Measurements from ENCODE around the gene ACTR1B. TPM values are rescaled to one million over a fixed set of nuclear protein-coding genes. Genes with fewer than 3 reads are reported as not detected.
"Not testable (repeated sequence)": the region's sequence is repeated elsewhere in the genome, so short reads cannot be mapped to it uniquely, and the experiment has no call there.

Gene ACTR1B
- total RNA-seq, 1 donor: 53.7 TPM

GRCh38 chr2:97656905-97657587 is 6.8 kb downstream of the ACTR1B start:
- peaks cover 16% of the 10 kb centered on the region for H3K4me1 ChIP-seq (ENCODE audit: insufficient read depth, low read length)
- no peak overlapping the region for H3K4me3 ChIP-seq (ENCODE audit: low read length)
- no peaks in the 10 kb centered on the region for H3K27me3 ChIP-seq (ENCODE audit: insufficient read depth, low read length)
- H3K9me3 ChIP-seq (ENCODE audit: low read depth, low read length): no peaks in the 10 kb centered on the region

DNA sequence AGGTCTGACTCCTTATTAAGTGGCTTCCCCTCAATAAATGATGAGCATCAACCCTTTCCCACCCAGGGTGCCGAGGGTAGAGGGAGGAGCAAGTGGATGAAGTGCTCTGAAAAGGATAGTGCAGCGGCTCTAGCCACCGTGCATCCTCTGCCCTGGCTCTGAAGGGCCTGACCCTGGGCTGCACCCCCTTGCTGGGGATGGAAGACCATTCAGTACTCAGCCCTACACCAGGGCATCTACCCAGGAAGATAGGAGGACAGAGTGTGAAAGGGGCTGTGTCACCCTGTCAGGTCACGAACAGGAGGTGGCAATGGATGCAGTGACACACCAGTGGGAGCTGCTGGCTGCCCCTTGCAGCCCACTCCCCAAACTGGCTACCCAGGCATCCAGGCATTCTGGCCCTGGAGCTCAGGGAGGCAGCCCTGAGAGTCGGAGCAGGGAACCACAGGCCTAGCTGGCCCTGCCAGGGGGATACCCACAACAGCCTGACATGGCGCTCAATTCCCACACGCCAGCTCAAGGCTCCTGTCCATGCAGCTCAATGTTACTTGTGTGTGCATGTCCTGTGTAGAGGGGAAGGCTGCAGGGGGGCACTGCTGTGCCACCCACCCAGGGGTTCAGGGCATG is 7.6 kb downstream of the ACTR1B start:
- no peaks in the 10 kb centered on the region for H3K27me3 ChIP-seq (ENCODE audit: insufficient read depth, low read length)
- H3K4me3 ChIP-seq (ENCODE audit: low read length): no peak overlapping the region
- H3K4me1 ChIP-seq (ENCODE audit: insufficient read depth, low read length): peaks cover 8% of the 10 kb centered on the region
- H3K9me3 ChIP-seq (ENCODE audit: low read depth, low read length): no peaks in the 10 kb centered on the region

GRCh38 chr2:97654791-97655190 is 9.1 kb downstream of the ACTR1B start:
- H3K4me3 ChIP-seq (ENCODE audit: low read length): no peak overlapping the region
- H3K4me1 ChIP-seq (ENCODE audit: insufficient read depth, low read length): no peaks in the 10 kb centered on the region
- no peaks in the 10 kb centered on the region for H3K27me3 ChIP-seq (ENCODE audit: insufficient read depth, low read length)

DNA sequence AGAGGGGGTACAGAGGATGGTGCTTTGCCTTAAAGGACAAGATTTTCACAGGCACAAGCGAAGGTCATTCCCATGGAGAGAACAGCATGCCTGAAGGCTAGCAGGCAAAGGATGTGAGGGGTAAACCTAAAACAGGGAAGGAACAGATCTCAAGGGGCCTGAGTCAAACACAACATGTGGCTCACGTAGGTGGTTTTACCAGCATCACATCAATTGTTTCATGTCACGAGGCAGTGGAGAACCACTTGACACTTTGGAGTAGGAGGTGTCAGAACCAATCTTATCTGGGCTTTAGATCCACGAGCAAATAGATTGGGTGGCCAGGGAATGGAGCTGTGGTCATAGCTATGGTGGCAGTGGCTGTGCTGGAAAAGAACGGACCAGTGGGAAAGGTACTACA is 9.5 kb downstream of the ACTR1B start:
- Histone ChIP-seq H3K4me1 (ENCODE audit: insufficient read depth, low read length) (no peaks in the 10 kb centered on the region), H3K27me3 (ENCODE audit: insufficient read depth, low read length) (no peaks in the 10 kb centered on the region), H3K9me3 (ENCODE audit: low read depth, low read length) (no peaks in the 10 kb centered on the region), H3K4me3 (ENCODE audit: low read length) (no peak overlapping the region)

More at GRCh38 chr2:97654791-97655190, 9.1 kb downstream of the ACTR1B start:
- H3K9me3 ChIP-seq (ENCODE audit: low read depth, low read length): no peaks in the 10 kb centered on the region

DNA sequence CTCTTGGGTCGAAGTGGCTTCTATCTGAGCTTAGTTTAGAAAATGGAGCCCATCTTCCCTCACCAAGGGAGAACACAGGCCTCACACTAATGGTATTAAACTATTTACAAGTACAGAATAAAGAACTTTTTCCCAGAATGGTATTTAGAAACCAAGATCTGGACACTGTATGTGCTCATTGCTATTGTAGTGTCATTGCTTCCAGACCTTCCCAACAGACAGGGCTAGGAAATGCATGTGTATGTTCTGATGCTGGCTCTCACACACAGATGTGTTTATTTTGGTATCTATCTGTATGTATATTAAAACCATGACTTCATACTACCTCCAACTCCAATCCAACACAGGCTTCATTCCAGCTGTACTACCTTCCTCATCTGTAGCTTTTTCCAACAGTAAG is 10.0 kb downstream of the ACTR1B start:
- H3K27me3 ChIP-seq (ENCODE audit: insufficient read depth, low read length): no peaks in the 10 kb centered on the region
- no peak overlapping the region for H3K4me3 ChIP-seq (ENCODE audit: low read length)
- no peaks in the 10 kb centered on the region for H3K9me3 ChIP-seq (ENCODE audit: low read depth, low read length)
- H3K4me1 ChIP-seq (ENCODE audit: insufficient read depth, low read length): no peaks in the 10 kb centered on the region

DNA sequence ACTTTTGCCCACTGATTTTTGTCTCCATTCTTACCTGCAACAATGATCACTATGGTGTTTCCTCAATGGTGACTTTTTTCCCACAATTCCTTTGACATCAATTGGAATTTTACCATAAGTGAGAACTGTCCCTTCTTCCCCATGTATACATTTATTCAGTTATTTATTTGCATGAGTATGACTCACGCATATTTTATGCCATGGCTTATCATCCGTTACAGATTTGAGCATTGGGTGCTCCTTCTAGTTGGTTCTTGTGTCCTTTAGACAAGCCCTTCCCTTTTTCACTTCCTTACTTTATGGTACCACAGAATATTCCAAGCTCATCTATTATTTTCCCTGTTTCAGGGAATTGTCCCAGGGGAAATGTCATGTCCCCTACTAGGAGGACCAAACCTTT is 10.4 kb downstream of the ACTR1B start:
- H3K9me3 ChIP-seq (ENCODE audit: low read depth, low read length): no peaks in the 10 kb centered on the region
- no peak overlapping the region for H3K4me3 ChIP-seq (ENCODE audit: low read length)
- H3K27me3 ChIP-seq (ENCODE audit: insufficient read depth, low read length): no peaks in the 10 kb centered on the region
- H3K4me1 ChIP-seq (ENCODE audit: insufficient read depth, low read length): no peaks in the 10 kb centered on the region

GRCh38 chr2:97651114-97651513 is 12.7 kb downstream of the ACTR1B start:
- no peaks in the 10 kb centered on the region for H3K9me3 ChIP-seq (ENCODE audit: low read depth, low read length)
- no peaks in the 10 kb centered on the region for H3K27me3 ChIP-seq (ENCODE audit: insufficient read depth, low read length)
- peaks cover 11% of the 10 kb centered on the region for H3K4me1 ChIP-seq (ENCODE audit: insufficient read depth, low read length)
- no peak overlapping the region for H3K4me3 ChIP-seq (ENCODE audit: low read length)

- peaks cover 20% of the 10 kb centered on the region for H3K4me1 ChIP-seq (ENCODE audit: insufficient read depth, low read length)
- H3K4me3 ChIP-seq (ENCODE audit: low read length): peak overlapping the region; percentile 98
- no peaks in the 10 kb centered on the region for H3K9me3 ChIP-seq (ENCODE audit: low read depth, low read length)
- H3K27me3 ChIP-seq (ENCODE audit: insufficient read depth, low read length): no peaks in the 10 kb centered on the region
These were observed 16.9 kb downstream of the ACTR1B start for GRCh38 chr2:97646977-97647376.

- H3K9me3 ChIP-seq (ENCODE audit: low read depth, low read length): no peaks in the 10 kb centered on the region
- H3K4me3 ChIP-seq (ENCODE audit: low read length): peak within 1 kb of the TSS; percentile 98
- H3K4me1 ChIP-seq (ENCODE audit: insufficient read depth, low read length): peaks cover 20% of the 10 kb centered on the region
- H3K27me3 ChIP-seq (ENCODE audit: insufficient read depth, low read length): no peaks in the 10 kb centered on the region
These were observed 17.9 kb downstream of the ACTR1B start, which contains the start of gene COX5B for GRCh38 chr2:97645695-97646629. Gene COX5B (plus strand): TSS chr2:97646062. CDS start chr2:97646087, 25 bp downstream.

DNA sequence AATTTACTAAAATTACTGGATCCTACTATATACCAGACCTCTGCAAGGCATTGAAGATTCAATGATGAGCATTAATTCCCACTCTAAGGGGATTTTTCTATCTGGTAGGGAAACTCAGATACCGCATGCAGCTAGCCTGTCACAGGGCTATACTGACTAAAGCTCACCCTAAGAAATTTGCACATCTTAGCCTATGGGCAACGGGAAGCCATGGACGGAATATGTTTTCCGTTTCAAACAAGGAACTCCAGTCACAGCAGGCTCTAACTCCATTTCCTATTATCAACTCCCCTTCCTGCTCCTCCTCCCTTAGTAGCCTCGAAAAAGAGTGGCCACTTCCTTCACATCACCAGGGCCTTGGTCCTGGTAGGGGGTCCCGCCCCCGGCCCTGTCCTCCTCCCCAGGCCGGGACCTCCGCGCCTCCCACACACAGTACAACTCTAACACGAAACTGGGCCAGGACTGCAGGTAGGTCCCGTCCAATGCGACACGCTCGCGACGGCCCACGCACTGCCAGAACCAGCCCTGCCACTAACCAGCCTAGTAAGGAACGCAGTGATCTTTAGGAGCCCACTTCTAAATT is 18.6 kb downstream of the ACTR1B start:
- peaks cover 20% of the 10 kb centered on the region for H3K4me1 ChIP-seq (ENCODE audit: insufficient read depth, low read length)
- H3K9me3 ChIP-seq (ENCODE audit: low read depth, low read length): no peaks in the 10 kb centered on the region
- peaks cover under 1% of the 10 kb centered on the region for H3K27me3 ChIP-seq (ENCODE audit: insufficient read depth, low read length)
- peak overlapping the region; percentile 98 for H3K4me3 ChIP-seq (ENCODE audit: low read length)

DNA sequence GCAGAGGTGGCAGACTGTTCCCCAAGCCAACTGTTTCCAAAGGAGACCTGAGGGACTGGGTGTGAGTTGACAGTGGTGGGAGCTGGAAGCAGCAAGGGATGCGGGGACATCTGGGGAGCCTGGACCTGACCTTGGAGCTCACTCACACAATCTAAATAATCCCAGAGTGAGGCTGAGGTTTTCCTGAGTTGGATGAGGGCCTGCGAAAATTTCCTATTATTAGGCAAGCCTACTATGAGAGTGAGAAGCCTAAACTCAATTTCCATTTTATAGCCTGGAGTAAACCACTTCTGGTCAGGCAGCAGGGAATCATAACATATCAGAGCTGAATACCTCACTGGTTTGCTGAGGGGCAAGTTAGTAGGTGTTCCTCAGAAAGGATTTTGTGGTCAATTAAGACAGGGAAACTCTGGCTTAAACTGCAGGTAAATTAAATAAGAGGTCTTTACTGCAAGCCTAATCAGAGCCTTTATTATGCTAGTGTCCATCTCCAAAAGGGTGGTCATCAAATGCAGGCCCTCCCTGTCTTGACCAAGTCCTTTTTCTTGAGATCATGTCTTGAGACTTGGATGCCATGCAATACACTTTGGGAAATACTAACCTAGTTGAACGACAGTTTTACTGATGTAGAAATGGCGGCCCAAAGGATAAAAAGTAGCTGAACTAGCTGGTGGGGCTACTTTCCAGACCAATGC is 19.7 kb downstream of the ACTR1B start:
- H3K27me3 ChIP-seq (ENCODE audit: insufficient read depth, low read length): peaks cover 3% of the 10 kb centered on the region

GRCh38 chr2:97626049-97626430 is 37.8 kb downstream of the ACTR1B start:
- H3K4me1 ChIP-seq (ENCODE audit: insufficient read depth, low read length); H3K4me3 ChIP-seq (ENCODE audit: low read length); H3K9me3 ChIP-seq (ENCODE audit: low read depth, low read length); H3K27me3 ChIP-seq (ENCODE audit: insufficient read depth, low read length): not testable (repeated sequence)

More for the DNA sequence above, 19.7 kb downstream of the ACTR1B start:
- Histone ChIP-seq H3K4me1 (ENCODE audit: insufficient read depth, low read length) (peaks cover 20% of the 10 kb centered on the region), H3K9me3 (ENCODE audit: low read depth, low read length) (no peaks in the 10 kb centered on the region), H3K4me3 (ENCODE audit: low read length) (no peak overlapping the region)

GRCh38 chr2:97625354-97626048 is 38.3 kb downstream of the ACTR1B start:
- not testable (repeated sequence) for H3K9me3 ChIP-seq (ENCODE audit: low read depth, low read length); H3K4me1 ChIP-seq (ENCODE audit: insufficient read depth, low read length); H3K27me3 ChIP-seq (ENCODE audit: insufficient read depth, low read length); H3K4me3 ChIP-seq (ENCODE audit: low read length)

GRCh38 chr2:97622976-97623375 is 40.9 kb downstream of the ACTR1B start:
- H3K27me3 ChIP-seq (ENCODE audit: insufficient read depth, low read length); H3K4me1 ChIP-seq (ENCODE audit: insufficient read depth, low read length); H3K4me3 ChIP-seq (ENCODE audit: low read length); H3K9me3 ChIP-seq (ENCODE audit: low read depth, low read length): not testable (repeated sequence)

Measured in mononuclear cell (primary cell).